IMR-90 (cell line): ENCODE results near the gene MVP. TPM values are rescaled to one million over a fixed set of nuclear protein-coding genes. Genes with fewer than 3 reads are reported as not detected.

Experiments used
- ATAC-seq: fragments of 200-7000 bp; cut with Tn5 transposase; 2 replicates; pipeline ENCODE4 v1.9.1; 2020; ENCODE audit warnings: low read depth, mild to moderate bottlenecking, moderate library complexity
- BruUV-seq: library from RNA; stranded (reverse); fragments of 400-500 nt; replicated peaks from 2 replicates; lab custom pipeline; 2021; lab: Mats Ljungman, UMichigan
- CTCF ChIA-PET: fragments of 300-600 bp; formaldehyde crosslinking; extraction: SDS; loops from one replicate; lab custom pipeline; 2021; ENCODE audit warnings: antibody characterized with exemption; lab: Yijun Ruan, JAX
- POLR2A ChIA-PET: fragments of 300-600 bp; sonication (Branson Sonifier 250); formaldehyde crosslinking; loops from one replicate; lab custom pipeline; 2022; ENCODE audit warnings: antibody characterized with exemption; ENCODE audit not compliant: unreplicated experiment; lab: Charles Lee
- DNase-seq: peaks from one replicate; pipeline ENCODE4 v3.0.0; 2013
- H2AFZ ChIP-seq: replicated peaks from 2 replicates; pipeline ENCODE3; 2013; ENCODE audit warnings: low read length, mild to moderate bottlenecking; ENCODE audit not compliant: poor library complexity
- H2AK5ac ChIP-seq: 2 replicates; pipeline ENCODE4 v1.6.1; 2013; ENCODE audit warnings: low read depth, low read length, inconsistent platforms
- H2AK9ac ChIP-seq: replicated peaks from 2 replicates; pipeline ENCODE3; 2013; ENCODE audit warnings: mild to moderate bottlenecking, low read depth, low read length, moderate library complexity; ENCODE audit not compliant: poor library complexity
- H2BK120ac ChIP-seq: 2 replicates; pipeline ENCODE4 v1.6.1; 2013; ENCODE audit warnings: low read depth, low read length, inconsistent platforms
- H2BK15ac ChIP-seq: 3 replicates; pipeline ENCODE4 v1.6.1; 2013; ENCODE audit warnings: low read depth, low read length, inconsistent platforms
- H2BK20ac ChIP-seq: 2 replicates; pipeline ENCODE4 v1.6.1; 2013; ENCODE audit warnings: low read depth, mild to moderate bottlenecking, inconsistent platforms, low read length, moderate library complexity
- H2BK5ac ChIP-seq: 2 replicates; pipeline ENCODE4 v1.6.1; 2013; ENCODE audit warnings: mild to moderate bottlenecking, low read depth, low read length, inconsistent platforms; ENCODE audit not compliant: poor library complexity, severe bottlenecking
- H3K14ac ChIP-seq: replicated peaks from 2 replicates; pipeline ENCODE4 v1.6.1; 2013; ENCODE audit warnings: low read depth, low read length, inconsistent platforms
- H3K18ac ChIP-seq: 2 replicates; pipeline ENCODE4 v1.6.1; 2013; ENCODE audit warnings: low read depth, low read length, control low read depth
- H3K23ac ChIP-seq: 2 replicates; pipeline ENCODE4 v1.6.1; 2013; ENCODE audit warnings: low read depth, low read length, inconsistent platforms
- H3K27ac ChIP-seq: 2 replicates; pipeline ENCODE4 v1.5.1; 2013; ENCODE audit warnings: mild to moderate bottlenecking, control low read depth, low read length; ENCODE audit not compliant: insufficient read depth
- H3K27me3 ChIP-seq: 2 replicates; pipeline ENCODE4 v1.6.1; 2013; ENCODE audit warnings: low read length; ENCODE audit not compliant: control insufficient read depth, insufficient read depth
- H3K36me3 ChIP-seq: 2 replicates; pipeline ENCODE4 v1.6.1; 2013; ENCODE audit warnings: low read length, mixed read lengths; ENCODE audit not compliant: control insufficient read depth, insufficient read depth
- H3K4ac ChIP-seq: 2 replicates; pipeline ENCODE4 v1.6.1; 2013; ENCODE audit warnings: low read depth, low read length, inconsistent platforms
- H3K4me1 ChIP-seq: 2 replicates; pipeline ENCODE4 v1.6.1; 2013; ENCODE audit warnings: low read length, mixed read lengths; ENCODE audit not compliant: control insufficient read depth, insufficient read depth
- H3K4me2 ChIP-seq: 2 replicates; pipeline ENCODE4 v1.6.1; 2013; ENCODE audit warnings: low read depth, mild to moderate bottlenecking, control low read depth, low read length, moderate library complexity
- H3K4me3 ChIP-seq: 2 replicates; pipeline ENCODE4 v1.5.1; 2013; ENCODE audit warnings: low read depth, mild to moderate bottlenecking, control low read depth, low read length, moderate library complexity; ENCODE audit not compliant: insufficient read depth
- H3K56ac ChIP-seq: 2 replicates; pipeline ENCODE4 v1.6.1; 2013; ENCODE audit warnings: low read length, inconsistent platforms; ENCODE audit not compliant: insufficient read depth; ENCODE audit errors: extremely low read depth
- H3K79me1 ChIP-seq, 2 experiments: 2 replicates each; pipeline ENCODE4 v1.6.1; 2013; ENCODE audit warnings: low read length in 2 of 2, inconsistent platforms in 1 of 2, low read depth in 1 of 2
- H3K9ac ChIP-seq: 2 replicates; pipeline ENCODE4 v1.6.1; 2013; ENCODE audit warnings: low read depth, low read length, control low read depth
- H3K9me1 ChIP-seq: 2 replicates; pipeline ENCODE4 v1.6.1; 2013; ENCODE audit warnings: low read length, inconsistent platforms; ENCODE audit not compliant: insufficient read depth
- H3K9me3 ChIP-seq: 2 replicates; pipeline ENCODE4 v1.6.1; 2013; ENCODE audit warnings: low read length; ENCODE audit not compliant: control insufficient read depth, insufficient read depth
- H4K20me1 ChIP-seq: 2 replicates; pipeline ENCODE4 v1.6.1; 2013; ENCODE audit warnings: low read length, inconsistent platforms; ENCODE audit not compliant: insufficient read depth
- H4K5ac ChIP-seq: 2 replicates; pipeline ENCODE4 v1.6.1; 2013; ENCODE audit warnings: mild to moderate bottlenecking, low read depth, low read length, control low read depth
- H4K8ac ChIP-seq, 2 experiments: 2 replicates each; pipeline ENCODE4 v1.6.1; 2013; ENCODE audit warnings: low read depth in 2 of 2, low read length in 2 of 2, control low read depth in 1 of 2, inconsistent platforms in 1 of 2
- H4K91ac ChIP-seq: 2 replicates; pipeline ENCODE4 v1.6.1; 2013; ENCODE audit warnings: low read depth, low read length, inconsistent platforms; ENCODE audit not compliant: insufficient read depth
- CHD1 ChIP-seq: IDR thresholded peaks from 2 replicates; pipeline ENCODE4 v1.6.1; 2012; ENCODE audit warnings: low read depth, low read length, improper control_type of control experiment
- CTCF ChIP-seq: conservative IDR thresholded peaks from 2 replicates; pipeline ENCODE4 v1.5.1; 2012; ENCODE audit warnings: mild to moderate bottlenecking, low read depth, low read length, improper control_type of control experiment
- ELK1 ChIP-seq: fragments of 150-350 bp; IDR thresholded peaks from 2 replicates; pipeline ENCODE4 v1.6.1; 2016; ENCODE audit warnings: low read depth, mild to moderate bottlenecking, low read length, moderate library complexity, borderline replicate concordance
- FOS ChIP-seq: fragments of 150-350 bp; IDR thresholded peaks from 2 replicates; pipeline ENCODE4 v1.6.1; 2016; ENCODE audit warnings: low read depth, low read length
- MAFK ChIP-seq: IDR thresholded peaks from 2 replicates; pipeline ENCODE4 v1.6.1; 2012; ENCODE audit warnings: low read depth, low read length, improper control_type of control experiment
- MAZ ChIP-seq: IDR thresholded peaks from 2 replicates; pipeline ENCODE4 v1.6.1; 2012; ENCODE audit warnings: low read depth, mild to moderate bottlenecking, low read length, improper control_type of control experiment, moderate library complexity, borderline replicate concordance
- MXI1 ChIP-seq: IDR thresholded peaks from 2 replicates; pipeline ENCODE4 v1.6.1; 2012; ENCODE audit warnings: low read depth, mild to moderate bottlenecking, low read length, moderate library complexity, borderline replicate concordance
- RAD21 ChIP-seq: IDR thresholded peaks from 2 replicates; pipeline ENCODE4 v1.6.1; 2012; ENCODE audit warnings: low read length, improper control_type of control experiment
- SMC3 ChIP-seq: fragments of 150-350 bp; IDR thresholded peaks from 2 replicates; pipeline ENCODE4 v1.6.1; 2016; ENCODE audit warnings: low read depth, mild to moderate bottlenecking, antibody characterized with exemption, low read length, moderate library complexity
- USF2 ChIP-seq: fragments of 150-350 bp; IDR thresholded peaks from 2 replicates; pipeline ENCODE4 v1.6.1; 2017; ENCODE audit warnings: mild to moderate bottlenecking, antibody characterized with exemption, low read length, low read depth
- WGBS, 2 experiments: methylation state at CpG; one replicate each; pipeline versions ENCODE4 v1.1.5 to v1.1.7; 2013; ENCODE audit warnings: missing lambda C conversion rate in 2 of 2; ENCODE audit not compliant: insufficient read length in 1 of 2; ENCODE audit errors: extremely low coverage in 2 of 2; 5-methylcytosine and 5-hydroxymethylcytosine counted together
- dilution Hi-C: fragments of 300-500 bp; cut with HindIII; formaldehyde crosslinking; loops from one replicate; pipeline ENCODE4 v1.14.3; 2018; ENCODE audit warnings: low sequenced_read_pairs; ENCODE audit not compliant: unreplicated experiment
- in situ Hi-C: fragments of 300-500 bp; cut with MboI; formaldehyde crosslinking; loops from 3 replicates; pipeline ENCODE4 v1.14.3; 2019; ENCODE audit warnings: low sequenced_read_pairs, inconsistent platforms, mixed read lengths
- intact Hi-C: fragments of 100-400 bp; cut with micrococcal nuclease; formaldehyde crosslinking; loops from 2 replicates; pipeline ENCODE4 v1.10.0; 2022
- polyA plus RNA-seq, 3 experiments: library from polyadenylated mRNA; depleted of rRNA; stranded (reverse); fragments of >200 nt; gene quantifications; 2 replicates each; pipeline ENCODE4 v1.2.3, GENCODE V29; 2012; ENCODE audit warnings: low replicate concordance in 1 of 3
- total RNA-seq: library from RNA; depleted of rRNA; stranded (reverse); fragments of >200 nt; gene quantifications from 2 replicates; pipeline ENCODE4 v1.2.3, GENCODE V29; 2012

The MVP gene
- total and polyA plus RNA-seq, 2 of the 4 experiments (the other 2 are of a cell fraction), result 204 to 319 TPM

- Histone ChIP-seq H4K20me1 (no peaks in the 10 kb centered on the region), H3K4ac (no peak overlapping the region), H3K9me1 (no peaks in the 10 kb centered on the region), H2BK5ac (no peak overlapping the region), H2BK20ac (no peak overlapping the region), H3K9ac (no peak overlapping the region), H2BK15ac (no peak overlapping the region), H3K23ac (no peak overlapping the region), H2AK9ac (no peak overlapping the region), H3K9me3 (no peaks in the 10 kb centered on the region), H2BK120ac (no peak overlapping the region), H3K36me3 (no peaks in the 10 kb centered on the region), H3K27ac (no peak overlapping the region), H2AK5ac (no peak overlapping the region), H3K4me1 (0 out of 2 replicates have a peak, but pooled peaks cover 2% of the 10 kb centered on the region), H2AFZ (no peak overlapping the region), H3K18ac (no peak overlapping the region), H4K5ac (no peak overlapping the region), H4K91ac (no peak overlapping the region), H3K79me1 (no peaks in the 10 kb centered on the region), H3K14ac (no peak overlapping the region), H4K8ac (no peak overlapping the region), H3K56ac (no peak overlapping the region), H3K4me2 (no peak overlapping the region), H3K4me3 (no peak overlapping the region), H3K27me3 (peaks cover 25% of the 10 kb centered on the region)
- DNase-seq (no peak), ATAC-seq (no peak)
- ChIA-PET CTCF (no interaction called here), POLR2A (no interaction called here)
- dilution Hi-C loops, result no loop called here
- intact Hi-C loops, result loop anchor here (10.0 kb wide), 1 partner anchor 49 kb away; no protein-coding TSS in a partner anchor
- in situ Hi-C loops, result no loop called here
- no CpG with 5 or more reads among the region's 2 CpGs for WGBS, 2 experiments
- no peak for TF ChIP-seq MAZ
- no peak for TF ChIP-seq MXI1
- no peak for TF ChIP-seq CTCF
- no peak for TF ChIP-seq USF2
- no peak for TF ChIP-seq CHD1
- TF ChIP-seq SMC3, result no peak
- no peak for TF ChIP-seq FOS
- no peak for TF ChIP-seq MAFK
- TF ChIP-seq RAD21, result no peak
- no peak for TF ChIP-seq ELK1
- BruUV-seq, result no TSS peak
Observed at GRCh38 chr16:29784157-29784556, 36.1 kb upstream of the MVP start.
